HAP-1 (cell line): Measurements from ENCODE around the gene KRTDAP.
A peak's percentile ranks its signal among the peaks of the same experiment; 100 is the strongest.

Experiments used
- DNase-seq, 2 experiments: peaks; one replicate each; pipeline ENCODE4 v3.0.0-alpha.2; 2016 to 2020; ENCODE audit warnings: low spot score in 2 of 2
- H3K27me3 ChIP-seq: fragments of 250-450 bp; sonication (Bioruptor Pico); 2 replicates; pipeline ENCODE4 v1.5.1; 2020; ENCODE audit warnings: low read depth, mild to moderate bottlenecking, moderate library complexity
- H3K36me3 ChIP-seq: fragments of 250-450 bp; sonication (Bioruptor Pico); replicated peaks from 2 replicates; pipeline ENCODE4 v1.5.1; 2020; ENCODE audit warnings: mild to moderate bottlenecking
- H3K4me1 ChIP-seq: fragments of 250-450 bp; sonication (Bioruptor Pico); 2 replicates; pipeline ENCODE4 v1.5.1; 2020; ENCODE audit warnings: mild to moderate bottlenecking
- H3K4me3 ChIP-seq: fragments of 250-450 bp; sonication (Bioruptor Pico); 2 replicates; pipeline ENCODE4 v1.5.1; 2020; ENCODE audit warnings: mild to moderate bottlenecking, moderate library complexity
- H3K9me3 ChIP-seq: fragments of 250-450 bp; sonication (Bioruptor Pico); 2 replicates; pipeline ENCODE4 v1.5.1; 2020; ENCODE audit warnings: mild to moderate bottlenecking, moderate library complexity
- in situ Hi-C: fragments of 300-500 bp; cut with MboI; formaldehyde crosslinking; loops from 3 replicates; pipeline ENCODE4 v1.14.3; 2020; ENCODE audit warnings: low sequenced_read_pairs, inconsistent platforms, mixed read lengths

The KRTDAP gene

GRCh38 chr19:35490364-35490763 is at the start of gene KRTDAP:
KRTDAP (minus strand) TSS chr19:35490464; CDS start chr19:35490442, 22 bp downstream.
- no peak for DNase-seq
- no peaks in the 10 kb centered on the region for H3K9me3 ChIP-seq
- H3K4me3 ChIP-seq, result no peak within 1 kb of the TSS
- peaks cover 30% of the 10 kb centered on the region for H3K27me3 ChIP-seq
- in situ Hi-C loops, result no loop called here
- peaks cover 2% of the 10 kb centered on the region; the same call in 1 of the 2 replicates for H3K4me1 ChIP-seq
- H3K36me3 ChIP-seq, result no peaks in the 10 kb centered on the region

GRCh38 chr19:35539850-35540249 is 49.6 kb upstream of the KRTDAP start:
- no peak for DNase-seq
- peaks cover 28% of the 10 kb centered on the region for H3K36me3 ChIP-seq
- no peaks in the 10 kb centered on the region for H3K27me3 ChIP-seq
- H3K9me3 ChIP-seq, result no peaks in the 10 kb centered on the region
- in situ Hi-C loops, result no loop called here
- peaks cover 5% of the 10 kb centered on the region for H3K4me1 ChIP-seq
- H3K4me3 ChIP-seq, result no peak overlapping the region

- H3K4me1 ChIP-seq, result peaks cover 2% of the 10 kb centered on the region
- no peak for DNase-seq
- H3K9me3 ChIP-seq, result no peaks in the 10 kb centered on the region
- no peak overlapping the region for H3K4me3 ChIP-seq
- no peaks in the 10 kb centered on the region for H3K27me3 ChIP-seq
- in situ Hi-C loops, result no loop called here
- peaks cover 28% of the 10 kb centered on the region for H3K36me3 ChIP-seq
These were observed 49.0 kb upstream of the KRTDAP start for GRCh38 chr19:35539314-35539713.

- Histone ChIP-seq H3K36me3 (peaks cover under 1% of the 10 kb centered on the region), H3K4me3 (no peak overlapping the region), H3K9me3 (no peaks in the 10 kb centered on the region), H3K27me3 (no peaks in the 10 kb centered on the region), H3K4me1 (no peaks in the 10 kb centered on the region)
- in situ Hi-C loops, result no loop called here
- DNase-seq, result no peak
These were observed 44.7 kb upstream of the KRTDAP start for GRCh38 chr19:35534803-35535480.

GRCh38 chr19:35533822-35534392 is 43.6 kb upstream of the KRTDAP start:
- no peaks in the 10 kb centered on the region for H3K4me1 ChIP-seq
- in situ Hi-C loops, result no loop called here
- no peaks in the 10 kb centered on the region for H3K9me3 ChIP-seq
- H3K27me3 ChIP-seq, result peaks cover 9% of the 10 kb centered on the region; the same call in 1 of the 2 replicates
- peak in 1 of 2 experiments; percentile 24 for DNase-seq
- no peak overlapping the region for H3K4me3 ChIP-seq
- no peaks in the 10 kb centered on the region for H3K36me3 ChIP-seq

- Histone ChIP-seq H3K4me3 (no peak within 1 kb of the TSS), H3K36me3 (no peaks in the 10 kb centered on the region), H3K9me3 (no peaks in the 10 kb centered on the region), H3K27me3 (peaks cover 14% of the 10 kb centered on the region), H3K4me1 (no peaks in the 10 kb centered on the region)
- DNase-seq, result no peak
- in situ Hi-C loops, result no loop called here
These were observed 43.0 kb upstream of the KRTDAP start, which contains the start of gene GAPDHS for GRCh38 chr19:35533201-35533821. GAPDHS (plus strand) TSS chr19:35533456; CDS start chr19:35533528, 72 bp downstream.

GRCh38 chr19:35531291-35531690 is 41.0 kb upstream of the KRTDAP start:
- peaks cover 17% of the 10 kb centered on the region for H3K27me3 ChIP-seq
- H3K9me3 ChIP-seq, result no peaks in the 10 kb centered on the region
- in situ Hi-C loops, result no loop called here
- DNase-seq, result no peak
- no peaks in the 10 kb centered on the region for H3K36me3 ChIP-seq
- no peak overlapping the region for H3K4me3 ChIP-seq
- H3K4me1 ChIP-seq, result no peaks in the 10 kb centered on the region

GRCh38 chr19:35529241-35530218 is 39.3 kb upstream of the KRTDAP start:
- H3K36me3 ChIP-seq, result no peaks in the 10 kb centered on the region
- no peak overlapping the region for H3K4me3 ChIP-seq
- no peaks in the 10 kb centered on the region for H3K9me3 ChIP-seq
- no peaks in the 10 kb centered on the region for H3K4me1 ChIP-seq
- DNase-seq, result no peak
- in situ Hi-C loops, result no loop called here
- H3K27me3 ChIP-seq, result peaks cover 20% of the 10 kb centered on the region

- peaks cover 20% of the 10 kb centered on the region for H3K27me3 ChIP-seq
- H3K4me1 ChIP-seq, result no peaks in the 10 kb centered on the region
- no peak for DNase-seq
- H3K4me3 ChIP-seq, result no peak within 1 kb of the TSS
- H3K36me3 ChIP-seq, result no peaks in the 10 kb centered on the region
- no peaks in the 10 kb centered on the region for H3K9me3 ChIP-seq
- in situ Hi-C loops, result no loop called here
These were observed 38.2 kb upstream of the KRTDAP start, which contains the start of gene SBSN for GRCh38 chr19:35528218-35529038. SBSN (minus strand) TSS chr19:35528311; CDS start chr19:35528281, 30 bp downstream.

- H3K9me3 ChIP-seq, result no peaks in the 10 kb centered on the region
- H3K4me3 ChIP-seq, result no peak overlapping the region
- in situ Hi-C loops, result no loop called here
- peaks cover 7% of the 10 kb centered on the region for H3K4me1 ChIP-seq
- no peaks in the 10 kb centered on the region for H3K36me3 ChIP-seq
- peaks cover 20% of the 10 kb centered on the region for H3K27me3 ChIP-seq
- DNase-seq, result no peak
These were observed 35.6 kb upstream of the KRTDAP start for GRCh38 chr19:35525873-35526272.

- Histone ChIP-seq H3K4me3 (no peak overlapping the region), H3K27me3 (peaks cover 15% of the 10 kb centered on the region), H3K4me1 (peaks cover 8% of the 10 kb centered on the region), H3K9me3 (no peaks in the 10 kb centered on the region), H3K36me3 (no peaks in the 10 kb centered on the region)
- in situ Hi-C loops, result no loop called here
- DNase-seq, result no peak
These were observed 34.0 kb upstream of the KRTDAP start for GRCh38 chr19:35524181-35524837.

GRCh38 chr19:35522745-35523327 is 32.6 kb upstream of the KRTDAP start:
- H3K9me3 ChIP-seq, result no peaks in the 10 kb centered on the region
- in situ Hi-C loops, result no loop called here
- no peak overlapping the region for H3K4me3 ChIP-seq
- no peak for DNase-seq
- peaks cover 3% of the 10 kb centered on the region; the same call in 1 of the 2 replicates for H3K27me3 ChIP-seq
- H3K4me1 ChIP-seq, result peaks cover 8% of the 10 kb centered on the region
- H3K36me3 ChIP-seq, result no peaks in the 10 kb centered on the region
